H9 (cell line): ENCODE results near the gene TPBGL. TPM values are rescaled to one million over a fixed set of nuclear protein-coding genes. Genes with fewer than 3 reads are reported as not detected.

Source experiments
- DNase-seq: peaks from one replicate; pipeline ENCODE4 v3.0.0-alpha.2; 2017
- H2AFZ ChIP-seq: one replicate; pipeline ENCODE4 v1.6.1; 2013; ENCODE audit warnings: mild to moderate bottlenecking, low read length, control low read depth, moderate library complexity
- H2AK5ac ChIP-seq: 2 replicates; pipeline ENCODE4 v1.6.1; 2013; ENCODE audit warnings: low read length, control low read depth, mixed read lengths; ENCODE audit not compliant: insufficient read length
- H2BK120ac ChIP-seq: one replicate; pipeline ENCODE4 v1.6.1; 2013; ENCODE audit warnings: low read depth, mild to moderate bottlenecking, low read length, control low read depth, inconsistent platforms; ENCODE audit not compliant: poor library complexity, severe bottlenecking
- H2BK12ac ChIP-seq: 2 replicates; pipeline ENCODE4 v1.6.1; 2013; ENCODE audit warnings: low read length, control low read depth, mixed read lengths, low read depth; ENCODE audit not compliant: insufficient read length
- H2BK15ac ChIP-seq: 2 replicates; pipeline ENCODE4 v1.6.1; 2013; ENCODE audit warnings: low read depth, low read length, control low read depth
- H2BK20ac ChIP-seq: one replicate; pipeline ENCODE4 v1.6.1; 2013; ENCODE audit warnings: low read depth, mild to moderate bottlenecking, low read length, control low read depth, inconsistent platforms; ENCODE audit not compliant: poor library complexity, severe bottlenecking
- H2BK5ac ChIP-seq: 2 replicates; pipeline ENCODE4 v1.6.1; 2013; ENCODE audit warnings: low read length, control low read depth, mixed read lengths; ENCODE audit not compliant: insufficient read length
- H3K14ac ChIP-seq: 2 replicates; pipeline ENCODE4 v1.6.1; 2013; ENCODE audit warnings: low read length, control low read depth; ENCODE audit not compliant: insufficient read depth
- H3K18ac ChIP-seq: 2 replicates; pipeline ENCODE4 v1.6.1; 2013; ENCODE audit warnings: low read depth, mild to moderate bottlenecking, mixed read lengths, low read length, control low read depth; ENCODE audit not compliant: insufficient read length
- H3K23ac ChIP-seq: 2 replicates; pipeline ENCODE4 v1.6.1; 2013; ENCODE audit warnings: low read length, control low read depth, mixed read lengths, low read depth; ENCODE audit not compliant: insufficient read length
- H3K23me2 ChIP-seq: 2 replicates; pipeline ENCODE4 v1.6.1; 2013; ENCODE audit warnings: low read depth, mild to moderate bottlenecking, mixed read lengths, low read length, control low read depth; ENCODE audit not compliant: insufficient read length, poor library complexity, severe bottlenecking
- H3K27ac ChIP-seq: 2 replicates; pipeline ENCODE4 v1.5.1; 2013; ENCODE audit warnings: low read length, control low read depth, mixed read lengths, low read depth; ENCODE audit not compliant: insufficient read length
- H3K27me3 ChIP-seq: 2 replicates; pipeline ENCODE4 v1.6.1; 2013; ENCODE audit warnings: low read length, control low read depth, inconsistent platforms; ENCODE audit not compliant: insufficient read depth
- H3K4ac ChIP-seq: 2 replicates; pipeline ENCODE4 v1.6.1; 2013; ENCODE audit warnings: low read depth, mild to moderate bottlenecking, control low read depth, inconsistent platforms, low read length, moderate library complexity
- H3K4me1 ChIP-seq: 2 replicates; pipeline ENCODE4 v1.6.1; 2013; ENCODE audit warnings: low read length, control low read depth, inconsistent platforms; ENCODE audit not compliant: insufficient read depth
- H3K4me2 ChIP-seq: 2 replicates; pipeline ENCODE4 v1.6.1; 2013; ENCODE audit warnings: low read length, control low read depth, mixed read lengths; ENCODE audit not compliant: insufficient read length, insufficient read depth
- H3K56ac ChIP-seq: 2 replicates; pipeline ENCODE4 v1.6.1; 2013; ENCODE audit warnings: low read depth, mild to moderate bottlenecking, mixed read lengths, low read length, control low read depth; ENCODE audit not compliant: insufficient read length
- H3K79me1 ChIP-seq: 2 replicates; pipeline ENCODE4 v1.6.1; 2013; ENCODE audit warnings: low read depth, mild to moderate bottlenecking, moderate library complexity, low read length, control low read depth, inconsistent platforms; ENCODE audit not compliant: insufficient read depth, poor library complexity, severe bottlenecking
- H3K79me2 ChIP-seq: 2 replicates; pipeline ENCODE4 v1.6.1; 2013; ENCODE audit warnings: low read length, control low read depth, inconsistent platforms; ENCODE audit not compliant: insufficient read depth
- H3K9ac ChIP-seq: 2 replicates; pipeline ENCODE4 v1.6.1; 2013; ENCODE audit warnings: low read length, control low read depth, mixed read lengths; ENCODE audit not compliant: insufficient read length; ENCODE audit errors: extremely low read depth
- H3K9me3 ChIP-seq: one replicate; pipeline ENCODE4 v1.6.1; 2013; ENCODE audit warnings: low read depth, low read length, inconsistent platforms; ENCODE audit not compliant: control insufficient read depth
- H3T11ph ChIP-seq: one replicate; pipeline ENCODE4 v1.6.1; 2013; ENCODE audit warnings: mild to moderate bottlenecking, low read length, control low read depth, inconsistent platforms
- H4K20me1 ChIP-seq: one replicate; pipeline ENCODE4 v1.6.1; 2013; ENCODE audit not compliant: control insufficient read depth, insufficient read length, insufficient read depth
- H4K5ac ChIP-seq: 2 replicates; pipeline ENCODE4 v1.6.1; 2013; ENCODE audit warnings: low read depth, mild to moderate bottlenecking, mixed read lengths, low read length, control low read depth; ENCODE audit not compliant: insufficient read length
- H4K8ac ChIP-seq: replicated peaks from 2 replicates; pipeline ENCODE4 v1.6.1; 2013; ENCODE audit warnings: low read length, control low read depth, mixed read lengths, low read depth; ENCODE audit not compliant: insufficient read length
- H4K91ac ChIP-seq: 2 replicates; pipeline ENCODE4 v1.6.1; 2013; ENCODE audit warnings: low read depth, mild to moderate bottlenecking, moderate library complexity, mixed read lengths, low read length, control low read depth; ENCODE audit not compliant: insufficient read length
- H3K27ac Mint-ChIP-seq, 3 experiments: 2 replicates in 2 of 3; 3 replicates in 1 of 3; pipeline ENCODE4 v1.8.0; 2020 to 2021; ENCODE audit warnings: mixed read lengths in 3 of 3, mild to moderate bottlenecking in 1 of 3, moderate library complexity in 1 of 3
- H3K27me3 Mint-ChIP-seq: 2 replicates; pipeline ENCODE4 v1.8.0; 2021; ENCODE audit warnings: low read depth, mild to moderate bottlenecking, moderate library complexity, mixed read lengths
- H3K36me3 Mint-ChIP-seq, 3 experiments: 2 replicates in 2 of 3; 3 replicates in 1 of 3; pipeline ENCODE4 v1.8.0; 2020 to 2021; ENCODE audit warnings: low read depth in 3 of 3, mixed read lengths in 3 of 3; ENCODE audit not compliant: insufficient read depth in 1 of 3
- H3K4me1 Mint-ChIP-seq, 2 experiments: 2 replicates each; pipeline ENCODE4 v1.8.0; 2020; ENCODE audit warnings: mixed read lengths in 2 of 2
- H3K4me3 Mint-ChIP-seq, 2 experiments: 2 replicates in 1 of 2; 3 replicates in 1 of 2; pipeline ENCODE4 v1.8.0; 2020 to 2021; ENCODE audit warnings: mild to moderate bottlenecking in 2 of 2, mixed read lengths in 2 of 2, moderate library complexity in 1 of 2
- H3K9me3 Mint-ChIP-seq, 2 experiments: 2 replicates in 1 of 2; 3 replicates in 1 of 2; pipeline ENCODE4 v1.8.0; 2020; ENCODE audit warnings: mild to moderate bottlenecking in 2 of 2, mixed read lengths in 2 of 2, moderate library complexity in 1 of 2
- WGBS: extraction: QIAGEN DNeasy Blood & Tissue Kit; methylation state at CpG from one replicate; pipeline ENCODE4 v1.1.7; 2013; ENCODE audit warnings: missing lambda C conversion rate, low lambda C conversion rate, mixed read lengths; ENCODE audit not compliant: insufficient read length; ENCODE audit errors: extremely low coverage; 5-methylcytosine and 5-hydroxymethylcytosine counted together
- total RNA-seq: library from RNA; stranded (reverse); gene quantifications from 2 replicates; pipeline ENCODE4 v1.2.1, GENCODE V29; 2021
- TF ChIP-seq, protein P1 (sequence below): fragments of 200-600 bp; sonication (generic); conservative IDR thresholded peaks from 3 replicates; pipeline ENCODE4 v1.8.0; 2021; ENCODE audit warnings: antibody characterized with exemption, mild to moderate bottlenecking

TPBGL gene
- total RNA-seq, 1 experiment from 2014 or later, result 0.61 TPM

DNA sequence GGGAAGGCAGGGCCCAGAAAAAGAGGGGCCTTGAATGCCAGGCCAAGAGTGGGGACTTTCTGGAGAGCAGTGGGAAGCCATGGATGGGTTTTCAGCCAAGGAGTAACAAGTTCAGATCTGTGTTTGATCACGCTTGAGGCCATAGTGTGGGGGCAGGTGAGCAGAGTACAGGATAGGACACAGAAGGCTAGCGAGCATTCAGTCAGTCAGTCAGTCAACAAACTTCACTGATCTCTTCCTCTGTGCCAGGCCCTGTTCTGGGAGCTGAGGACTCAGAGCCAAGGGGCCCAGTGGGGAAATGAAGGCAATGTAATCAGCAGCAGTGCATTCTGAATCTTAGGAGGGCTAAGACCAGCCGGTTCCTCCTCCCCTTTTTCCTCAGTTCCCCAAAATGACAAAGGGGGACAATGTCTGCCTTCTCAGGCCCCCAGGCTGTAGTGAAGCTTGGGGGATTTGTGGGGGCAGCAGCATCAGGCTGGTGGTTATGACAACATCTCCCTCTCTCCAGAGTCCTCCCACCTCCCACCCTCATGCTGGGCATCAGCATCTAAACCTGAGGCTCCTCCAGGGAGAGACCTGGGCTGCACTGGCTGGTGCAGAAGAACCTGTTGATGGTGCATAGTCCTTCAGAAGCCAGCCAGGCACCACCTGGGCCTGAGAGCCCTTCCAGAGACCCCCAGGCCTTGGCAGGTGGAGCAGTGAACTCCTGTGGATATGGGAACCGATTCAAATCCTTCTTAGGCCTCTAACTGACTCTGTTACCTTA lies 42.9 kb upstream of the TPBGL start:
- no peak overlapping the region for H2BK15ac ChIP-seq
- no peak overlapping the region for H3K4ac ChIP-seq
- H3T11ph ChIP-seq, result no peak overlapping the region
- WGBS, result no CpG with 5 or more reads among the region's 4 CpGs
- no peak overlapping the region for H3K18ac ChIP-seq
- H3K9me3 Mint-ChIP-seq, result no peaks in the 10 kb centered on the region
- no peaks in the 10 kb centered on the region; the same call in 1 of the 2 replicates for H3K27me3 Mint-ChIP-seq
- H2BK20ac ChIP-seq, result no peak overlapping the region
- no peak overlapping the region for H3K14ac ChIP-seq
- no peaks in the 10 kb centered on the region for H4K20me1 ChIP-seq
- no peak overlapping the region for H3K4me2 ChIP-seq
- DNase-seq, result no peak
- H3K23ac ChIP-seq, result no peak overlapping the region
- no peaks in the 10 kb centered on the region for H3K79me2 ChIP-seq
- H3K27ac Mint-ChIP-seq, result no peak overlapping the region
- H3K27ac ChIP-seq, result no peak overlapping the region
- peaks cover 6% of the 10 kb centered on the region; the same call in 1 of the 2 replicates for H3K4me1 ChIP-seq
- H2AFZ ChIP-seq, result no peak overlapping the region
- H3K27me3 ChIP-seq, result no peaks in the 10 kb centered on the region
- no peak overlapping the region for H3K9ac ChIP-seq
- H3K56ac ChIP-seq, result no peak overlapping the region
- TF ChIP-seq, protein P1, sequence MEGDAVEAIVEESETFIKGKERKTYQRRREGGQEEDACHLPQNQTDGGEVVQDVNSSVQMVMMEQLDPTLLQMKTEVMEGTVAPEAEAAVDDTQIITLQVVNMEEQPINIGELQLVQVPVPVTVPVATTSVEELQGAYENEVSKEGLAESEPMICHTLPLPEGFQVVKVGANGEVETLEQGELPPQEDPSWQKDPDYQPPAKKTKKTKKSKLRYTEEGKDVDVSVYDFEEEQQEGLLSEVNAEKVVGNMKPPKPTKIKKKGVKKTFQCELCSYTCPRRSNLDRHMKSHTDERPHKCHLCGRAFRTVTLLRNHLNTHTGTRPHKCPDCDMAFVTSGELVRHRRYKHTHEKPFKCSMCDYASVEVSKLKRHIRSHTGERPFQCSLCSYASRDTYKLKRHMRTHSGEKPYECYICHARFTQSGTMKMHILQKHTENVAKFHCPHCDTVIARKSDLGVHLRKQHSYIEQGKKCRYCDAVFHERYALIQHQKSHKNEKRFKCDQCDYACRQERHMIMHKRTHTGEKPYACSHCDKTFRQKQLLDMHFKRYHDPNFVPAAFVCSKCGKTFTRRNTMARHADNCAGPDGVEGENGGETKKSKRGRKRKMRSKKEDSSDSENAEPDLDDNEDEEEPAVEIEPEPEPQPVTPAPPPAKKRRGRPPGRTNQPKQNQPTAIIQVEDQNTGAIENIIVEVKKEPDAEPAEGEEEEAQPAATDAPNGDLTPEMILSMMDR, result no peak
- no peak overlapping the region for H4K91ac ChIP-seq
- no peak overlapping the region for H2BK120ac ChIP-seq
- no peak overlapping the region for H3K4me3 Mint-ChIP-seq
- H4K8ac ChIP-seq, result no peak overlapping the region
- no peak overlapping the region for H2BK12ac ChIP-seq
- H2AK5ac ChIP-seq, result no peak overlapping the region
- no peaks in the 10 kb centered on the region for H3K9me3 ChIP-seq
- H2BK5ac ChIP-seq, result no peak overlapping the region
- no peak overlapping the region for H4K5ac ChIP-seq
- H3K36me3 Mint-ChIP-seq, result no peaks in the 10 kb centered on the region; a peak in 1 of 7 replicates
- peaks cover 28 to 31% of the 10 kb centered on the region in 2 experiments for H3K4me1 Mint-ChIP-seq
- H3K23me2 ChIP-seq, result no peaks in the 10 kb centered on the region
- H3K79me1 ChIP-seq, result no peaks in the 10 kb centered on the region
